Stimulated activated naive CD4-positive, alpha-beta T cell treated with Interleukin-2 at 50 U/mL for 16 hours (primary cell): ENCODE measurements around the gene NUDT4.
"Not testable (repeated sequence)": the region's sequence is repeated elsewhere in the genome, so short reads cannot be mapped to it uniquely, and the experiment has no call there.

ENCODE experiments used
- DNase-seq: peaks from one replicate; lab custom pipeline; 2025; lab: John Stamatoyannopoulos, UW

The NUDT4 gene

GRCh38 chr12:93366422-93366821, 11.3 kb upstream of the NUDT4 start:
- no peak for DNase-seq

DNA sequence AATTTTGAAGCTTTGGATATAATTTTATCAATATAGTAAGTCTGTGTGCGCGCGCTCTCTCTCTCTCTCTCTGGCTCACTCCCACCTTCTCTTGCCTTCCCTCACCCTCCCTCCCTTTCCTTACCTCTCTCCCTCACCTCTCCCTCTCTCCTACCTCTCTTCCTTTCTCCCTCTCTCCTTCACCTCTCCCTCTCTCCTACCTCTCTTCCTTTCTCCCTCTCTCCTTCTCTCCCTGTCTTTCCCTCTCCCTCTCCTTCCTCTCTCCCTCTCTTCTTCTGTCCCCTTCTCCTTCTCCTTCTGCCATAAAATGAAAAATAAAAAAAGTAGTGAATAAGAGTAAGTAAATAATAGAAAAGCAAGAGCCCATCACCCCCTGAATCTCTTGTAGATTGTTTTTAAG, 9.0 kb upstream of the NUDT4 start:
- DNase-seq = no peak

- DNase-seq = no peak
Measured at GRCh38 chr12:93369505-93369904, 8.2 kb upstream of the NUDT4 start.

DNA sequence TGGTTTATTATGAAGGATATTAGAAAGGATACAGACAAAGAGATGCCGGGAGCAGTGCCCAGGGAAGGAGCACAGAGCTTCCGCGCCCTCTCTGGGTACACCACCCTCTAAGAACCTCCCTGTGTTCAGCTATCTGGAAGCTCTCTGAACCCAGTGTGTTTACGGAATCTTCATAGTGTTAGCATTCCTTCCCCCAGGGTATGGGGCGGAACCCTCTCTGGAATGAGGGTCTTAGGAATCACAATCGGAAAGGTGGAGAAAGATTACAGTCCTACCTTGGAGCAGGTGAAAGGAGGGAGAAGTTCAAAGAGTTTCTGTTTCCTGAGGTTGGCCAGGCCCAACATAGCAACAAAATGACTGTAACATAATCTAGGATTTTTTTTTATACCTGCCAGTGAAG, 6.8 kb upstream of the NUDT4 start:
- DNase-seq = no peak

DNA sequence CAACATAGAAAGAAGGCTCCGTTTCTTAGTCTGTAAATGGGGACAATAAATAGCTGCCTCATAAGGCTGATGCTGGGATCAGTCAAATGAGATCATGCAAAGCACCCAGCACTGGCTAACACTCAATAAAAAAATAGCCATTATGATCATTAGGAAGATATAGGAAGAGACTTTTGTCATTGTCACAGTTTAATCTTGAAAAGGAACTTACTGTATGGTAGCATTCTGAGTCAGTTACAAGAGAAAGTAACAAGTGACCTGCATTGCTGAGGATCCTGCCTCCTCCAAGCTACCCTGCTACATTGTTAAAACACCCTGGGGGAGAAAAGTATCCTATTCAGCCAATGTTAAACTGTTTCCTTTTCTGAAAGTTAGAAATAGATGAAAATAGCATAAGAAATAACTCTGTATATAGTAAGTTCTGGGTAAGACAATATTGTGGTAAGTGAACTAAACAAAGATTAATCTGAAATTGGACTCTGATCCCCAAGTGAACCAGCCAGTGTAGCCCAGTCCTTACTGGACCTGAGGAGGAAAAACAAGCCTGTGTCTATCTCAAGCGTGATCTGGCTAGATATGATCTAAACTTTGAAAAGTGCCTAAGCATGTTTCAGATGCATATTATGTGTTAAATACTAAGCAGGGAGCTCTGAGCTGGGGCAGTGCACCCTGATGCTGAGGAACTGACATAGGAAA, 3.6 kb upstream of the NUDT4 start:
- DNase-seq = no peak

DNA sequence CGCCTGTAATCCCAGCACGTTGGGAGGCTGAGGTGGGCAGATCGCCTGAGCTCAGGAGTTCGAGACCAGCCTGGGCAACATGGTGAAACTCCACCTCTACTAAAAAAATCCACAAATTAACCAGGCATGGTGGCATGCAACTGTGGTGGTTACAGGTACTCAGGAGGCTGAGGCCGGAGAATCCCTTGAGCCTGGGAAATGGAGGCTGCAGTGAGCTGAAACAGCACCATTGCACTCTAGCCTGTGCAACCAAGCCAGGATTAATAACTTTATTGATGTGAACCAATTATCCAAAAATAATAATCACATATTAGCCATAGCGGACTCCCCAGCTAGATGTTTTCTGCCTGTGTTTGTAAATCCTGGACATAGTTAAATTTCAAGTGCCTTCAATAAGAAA, 1.8 kb upstream of the NUDT4 start:
- no peak for DNase-seq

DNA sequence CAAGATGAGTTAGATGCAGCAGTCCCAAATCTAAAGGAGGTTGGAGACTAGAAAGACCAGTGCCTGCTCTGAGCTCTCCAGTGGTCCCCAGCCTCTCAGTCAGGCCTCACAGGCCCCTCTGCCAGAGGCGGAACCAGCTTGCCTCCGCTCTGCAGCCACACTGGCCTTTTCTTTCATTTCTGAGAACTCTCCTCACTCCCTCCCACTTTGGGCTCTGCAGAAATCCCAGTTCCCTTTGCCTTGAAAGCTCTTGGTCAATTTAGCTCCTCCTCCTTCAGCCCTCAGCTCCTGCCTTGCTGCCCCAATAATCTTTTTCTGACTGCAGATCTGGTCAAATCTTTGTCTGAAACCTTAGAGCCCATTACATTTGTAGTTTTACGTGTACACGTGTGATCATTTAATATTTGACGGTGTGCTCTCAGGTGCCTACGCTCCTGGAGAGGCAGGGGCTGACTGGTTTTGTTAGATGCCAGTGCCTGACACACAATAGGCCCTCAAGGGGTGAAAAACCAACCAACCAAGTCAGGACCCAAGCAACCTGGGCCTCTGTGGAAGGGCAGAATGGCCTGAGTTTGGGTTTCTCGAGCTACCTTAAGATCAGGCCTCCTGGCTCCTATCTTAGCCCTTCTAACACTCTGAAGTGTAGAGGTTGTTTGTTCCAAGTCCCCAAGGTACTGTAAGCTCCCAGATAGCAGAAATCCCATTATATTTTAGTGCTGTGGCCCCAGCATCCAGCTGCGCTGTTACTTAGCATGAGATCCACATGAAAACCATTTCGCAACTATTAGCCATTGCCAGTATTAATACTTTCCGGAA, 1.1 kb upstream of the NUDT4 start:
- DNase-seq = no peak

GRCh38 chr12:93378196-93378997, 672 bp downstream of the NUDT4 start:
- peak; percentile 59 for DNase-seq

DNA sequence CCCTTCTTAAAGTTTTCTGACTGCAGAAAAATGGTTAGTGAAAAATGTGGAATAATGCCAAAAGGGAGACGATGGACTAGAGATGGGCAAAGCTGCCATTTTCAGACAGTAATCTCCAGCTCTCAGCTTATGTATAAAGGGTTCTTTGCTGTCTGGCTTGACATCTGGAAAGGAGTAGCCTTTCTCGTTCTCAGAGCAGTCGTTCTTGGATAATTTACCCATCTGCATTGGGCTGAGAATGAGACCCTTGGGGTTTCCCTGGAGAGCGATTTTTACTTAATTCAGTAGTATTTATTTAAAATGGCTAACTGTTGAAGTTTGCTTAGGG, 1.2 kb downstream of the NUDT4 start:
- DNase-seq = no peak

- no peak for DNase-seq
Measured at GRCh38 chr12:93379326-93379980, 1.7 kb downstream of the NUDT4 start.

GRCh38 chr12:93379981-93380361, 2.2 kb downstream of the NUDT4 start:
- DNase-seq = no peak

- DNase-seq = no peak
Measured at GRCh38 chr12:93380480-93381121, 2.9 kb downstream of the NUDT4 start.

DNA sequence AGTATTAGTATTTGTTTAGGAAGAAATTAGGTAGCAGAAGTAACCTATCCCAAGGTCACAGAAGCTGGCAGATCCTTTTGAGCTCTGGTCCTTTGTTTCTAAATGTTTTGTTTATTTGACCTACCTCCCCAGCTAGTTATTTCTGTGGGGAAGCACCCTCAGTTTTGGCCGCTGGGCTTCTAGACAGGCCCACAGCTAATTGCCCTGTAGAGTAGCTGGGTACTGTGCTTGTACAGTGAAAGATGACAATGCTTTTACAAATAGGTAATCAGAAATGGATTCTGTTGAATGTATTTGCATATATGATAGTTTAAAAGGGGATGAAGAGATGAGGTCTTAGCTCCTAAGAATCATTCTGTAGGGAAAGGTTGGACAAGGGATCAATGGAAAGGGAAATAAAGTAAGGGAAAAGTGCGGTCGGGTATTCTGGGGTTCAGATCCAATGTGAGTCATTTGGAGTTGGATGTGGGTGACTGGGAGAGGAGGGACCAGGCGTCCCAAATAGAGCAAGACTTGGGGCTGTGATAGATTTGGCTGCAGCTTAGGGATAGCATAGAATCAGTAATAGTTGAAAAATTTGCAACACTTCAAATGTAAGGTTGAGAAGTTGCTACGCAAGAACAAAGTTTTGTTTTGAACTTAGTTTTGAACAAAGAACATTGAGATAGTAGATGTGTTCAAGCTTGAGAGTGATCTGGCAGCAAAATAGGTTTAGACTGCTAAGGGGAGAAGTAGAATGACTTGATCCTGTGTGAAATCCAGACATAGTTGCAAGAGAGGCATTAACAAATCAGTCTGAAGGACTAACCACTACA, 3.6 kb downstream of the NUDT4 start:
- no peak for DNase-seq

GRCh38 chr12:93381976-93382437, 4.3 kb downstream of the NUDT4 start:
- not testable (repeated sequence) for DNase-seq

- peak; percentile 60 for DNase-seq
Measured at GRCh38 chr12:93387780-93388179, 10.1 kb downstream of the NUDT4 start.

DNA sequence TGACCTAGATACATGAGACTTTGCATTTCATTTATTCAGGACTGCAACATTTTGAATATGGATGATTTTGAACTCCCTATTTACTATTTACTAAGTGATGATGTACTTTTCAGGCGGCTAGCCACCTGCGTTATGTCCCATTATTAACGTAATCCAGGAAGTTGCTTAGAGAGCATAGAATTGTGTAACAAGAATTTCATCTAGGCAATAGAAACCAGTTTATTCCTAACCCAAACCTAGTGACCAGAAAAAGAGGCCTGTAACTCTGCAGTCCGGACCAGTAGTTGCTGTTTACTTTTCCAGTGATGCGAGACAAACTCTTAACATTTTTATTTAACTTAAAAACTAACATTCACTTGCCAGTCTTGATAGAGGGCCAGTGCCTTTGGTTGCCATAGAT, 12.3 kb downstream of the NUDT4 start:
- no peak for DNase-seq

DNA sequence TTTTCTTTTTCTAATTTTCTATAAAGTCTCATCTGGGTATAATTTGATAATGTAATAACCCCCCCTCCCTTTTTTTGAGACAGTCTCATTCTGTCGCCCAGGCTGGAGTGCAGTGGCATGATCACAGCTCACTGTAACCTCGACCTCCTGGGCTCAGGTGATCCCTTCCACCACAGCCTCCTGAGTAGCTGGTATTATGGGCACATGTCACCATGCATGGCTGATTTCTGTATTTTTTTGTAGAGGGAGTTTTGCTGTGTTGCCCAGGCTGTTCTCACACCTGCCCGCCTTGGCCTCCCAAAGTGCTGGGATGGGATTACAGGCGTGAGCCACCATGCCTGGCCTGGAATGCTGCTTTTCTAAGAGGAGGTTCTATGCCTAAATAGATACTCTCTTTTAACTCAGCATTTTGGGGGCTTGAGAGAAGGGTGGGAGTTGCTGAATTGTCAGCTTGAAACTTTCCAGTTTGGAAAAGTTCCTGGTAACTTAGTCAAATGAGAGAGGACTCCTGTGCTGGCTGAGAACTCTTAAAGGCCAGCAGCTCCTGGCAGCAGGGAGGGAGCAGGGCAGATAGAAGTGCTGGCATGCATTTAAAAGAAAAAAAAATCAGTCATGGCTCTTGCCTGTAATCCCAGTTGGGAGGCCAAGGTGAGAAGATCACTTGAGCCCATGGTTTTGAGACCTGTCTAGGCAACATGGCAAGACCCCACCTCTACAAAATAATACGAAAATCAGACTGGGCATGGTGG, 13.0 kb downstream of the NUDT4 start:
- DNase-seq = no peak

DNA sequence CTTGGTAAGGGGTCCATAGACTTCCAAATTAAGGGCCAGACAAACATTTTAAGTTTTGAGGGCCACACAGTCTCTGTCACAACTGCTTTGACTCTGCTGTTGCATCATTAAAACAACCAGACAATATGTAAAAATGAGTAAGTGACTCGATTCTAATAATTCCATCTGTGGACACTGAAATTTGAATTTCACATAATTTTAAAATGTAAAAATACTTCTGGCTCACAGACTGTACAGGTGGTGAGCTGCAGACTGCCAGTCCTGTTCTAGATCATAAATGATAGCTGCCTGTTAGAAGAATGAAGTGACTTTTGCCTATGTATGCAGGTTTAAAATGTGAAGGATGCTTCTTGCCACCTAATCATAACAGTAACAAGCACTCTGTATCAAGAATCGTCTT, 15.7 kb downstream of the NUDT4 start:
- DNase-seq = no peak

DNA sequence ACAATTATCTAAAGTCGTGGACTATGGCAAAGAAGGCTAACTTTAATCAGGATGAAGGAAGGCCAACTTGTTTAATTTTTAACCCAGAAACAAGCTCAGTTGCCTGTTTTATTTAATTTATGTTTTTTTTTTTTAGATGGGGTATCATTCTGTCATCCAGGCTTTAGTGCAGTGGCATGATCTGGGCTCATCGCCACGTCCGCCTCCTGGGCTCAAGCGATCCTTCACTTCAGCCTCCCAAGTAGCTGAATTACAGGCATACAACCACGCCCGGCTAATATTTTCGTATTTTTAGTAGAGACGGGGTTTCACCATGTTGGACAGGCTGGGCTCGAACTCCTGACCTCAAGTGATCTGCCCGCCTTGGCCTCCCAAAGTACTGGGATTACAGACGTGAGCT, 19.7 kb downstream of the NUDT4 start:
- no peak for DNase-seq

GRCh38 chr12:93399183-93399863, 21.6 kb downstream of the NUDT4 start:
- not testable (repeated sequence) for DNase-seq
